Activated CD8-positive, alpha-beta T cell treated with anti-CD3 and anti-CD28 coated beads, Interleukin-2, amount 10 ng/mL, durations not matched to agents 7 days and 5 days (primary cell): ENCODE results near the gene DPYSL4. TPM values are rescaled to one million over a fixed set of nuclear protein-coding genes. Genes with fewer than 3 reads are reported as not detected.
"Not testable (repeated sequence)": the region's sequence is repeated elsewhere in the genome, so short reads cannot be mapped to it uniquely, and the experiment has no call there.

Experiments used
- ATAC-seq: fragments of 150-1000 bp; cut with Tn5 transposase; one replicate; pipeline ENCODE4 v1.10.0; 2021; ENCODE audit warnings: moderate library complexity
- CTCF ChIA-PET: fragments of 350-600 bp; sonication (Branson Sonifier 250); formaldehyde crosslinking; loops from one replicate; lab custom pipeline; 2021; ENCODE audit warnings: antibody characterized with exemption; lab: Charles Lee
- POLR2A ChIA-PET: fragments of 350-600 bp; sonication (Branson Sonifier 250); formaldehyde crosslinking; loops from one replicate; lab custom pipeline; 2021; ENCODE audit warnings: antibody characterized with exemption; lab: Charles Lee
- DNase-seq: peaks from one replicate; pipeline ENCODE4 v3.0.0-alpha.2; 2020
- H3K27ac Mint-ChIP-seq: one replicate; pipeline ENCODE4 v1.8.0; 2021; ENCODE audit warnings: mild to moderate bottlenecking, mixed read lengths
- H3K27me3 Mint-ChIP-seq: one replicate; pipeline ENCODE4 v1.8.0; 2021; ENCODE audit warnings: low read depth, mixed read lengths
- H3K36me3 Mint-ChIP-seq: one replicate; pipeline ENCODE4 v1.8.0; 2021; ENCODE audit warnings: low read depth, mixed read lengths
- H3K4me1 Mint-ChIP-seq: one replicate; pipeline ENCODE4 v1.8.0; 2021; ENCODE audit warnings: low read depth, mixed read lengths
- H3K4me3 Mint-ChIP-seq: one replicate; pipeline ENCODE4 v1.8.0; 2021; ENCODE audit warnings: mild to moderate bottlenecking, mixed read lengths
- H3K9me3 Mint-ChIP-seq: one replicate; pipeline ENCODE4 v1.8.0; 2022; ENCODE audit warnings: mixed read lengths; ENCODE audit not compliant: insufficient read depth
- total RNA-seq, 2 experiments: library from RNA; stranded (reverse); gene quantifications; one replicate each; pipeline ENCODE4 v1.2.3, GENCODE V29; 2021

Gene DPYSL4
- total RNA-seq, 2 experiments from 2014 or later, result 1.2 to 2.2 TPM

DNA sequence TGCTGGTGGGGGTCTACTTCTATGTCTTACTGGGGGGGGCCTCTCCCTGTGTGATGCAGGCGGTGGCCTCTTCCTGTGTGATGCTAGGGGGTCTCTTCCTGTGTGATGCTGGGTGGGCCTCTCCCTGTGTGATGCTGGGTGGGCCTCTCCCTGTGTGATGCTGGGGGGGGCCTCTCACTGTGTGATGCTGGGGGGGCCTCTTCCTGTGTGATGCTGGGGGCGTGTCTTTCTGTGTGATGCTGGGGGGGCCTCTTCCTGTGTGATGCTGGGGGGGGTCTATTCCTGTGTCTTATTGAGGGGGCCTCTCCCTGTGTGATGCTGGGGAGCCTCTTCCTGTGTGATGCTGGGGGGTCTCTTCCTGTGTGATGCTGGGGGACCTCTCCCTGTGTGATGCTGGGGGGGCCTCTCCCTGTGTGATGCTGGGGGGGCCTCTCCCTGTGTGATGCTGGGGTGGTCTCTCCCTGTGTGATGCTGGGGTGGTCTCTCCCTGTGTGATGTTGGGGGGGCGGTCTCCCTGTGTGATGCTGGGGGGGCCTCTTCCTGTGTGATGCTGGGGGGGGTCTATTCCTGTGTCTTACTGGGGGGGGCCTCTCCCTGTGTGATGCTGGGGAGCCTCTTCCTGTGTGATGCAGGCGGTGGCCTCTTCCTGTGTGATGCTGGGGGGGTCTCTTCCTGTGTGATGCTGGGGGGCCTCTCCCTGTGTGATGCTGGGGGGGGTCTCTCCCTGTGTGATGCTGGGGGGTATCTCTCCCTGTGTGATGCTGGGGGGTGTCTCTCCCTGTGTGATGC, 25.7 kb upstream of the DPYSL4 start:
- peak overlapping the region; percentile 77 for H3K27ac Mint-ChIP-seq
- peaks cover 34% of the 10 kb centered on the region for H3K4me1 Mint-ChIP-seq
- peak; percentile 55 for DNase-seq
- POLR2A ChIA-PET, ATAC-seq, H3K36me3 Mint-ChIP-seq, H3K27me3 Mint-ChIP-seq, H3K9me3 Mint-ChIP-seq, CTCF ChIA-PET, H3K4me3 Mint-ChIP-seq: not testable (repeated sequence)

GRCh38 chr10:132162021-132162531, 24.7 kb upstream of the DPYSL4 start:
- Mint-ChIP-seq H3K27me3 (no peaks in the 10 kb centered on the region), H3K4me3 (peak overlapping the region; percentile 48), H3K27ac (peak overlapping the region; percentile 96), H3K9me3 (no peaks in the 10 kb centered on the region), H3K36me3 (no peaks in the 10 kb centered on the region), H3K4me1 (peaks cover 39% of the 10 kb centered on the region)
- CTCF ChIA-PET, result interaction anchor here (1.0 to 1.4 kb wide), 3 partner anchors 9 to 277 kb away, joined by 3 to 6 read pairs (median 3); no protein-coding TSS in a partner anchor
- POLR2A ChIA-PET, result no interaction called here
- ATAC-seq, result peak; percentile 56
- DNase-seq, result peak; percentile 70

DNA sequence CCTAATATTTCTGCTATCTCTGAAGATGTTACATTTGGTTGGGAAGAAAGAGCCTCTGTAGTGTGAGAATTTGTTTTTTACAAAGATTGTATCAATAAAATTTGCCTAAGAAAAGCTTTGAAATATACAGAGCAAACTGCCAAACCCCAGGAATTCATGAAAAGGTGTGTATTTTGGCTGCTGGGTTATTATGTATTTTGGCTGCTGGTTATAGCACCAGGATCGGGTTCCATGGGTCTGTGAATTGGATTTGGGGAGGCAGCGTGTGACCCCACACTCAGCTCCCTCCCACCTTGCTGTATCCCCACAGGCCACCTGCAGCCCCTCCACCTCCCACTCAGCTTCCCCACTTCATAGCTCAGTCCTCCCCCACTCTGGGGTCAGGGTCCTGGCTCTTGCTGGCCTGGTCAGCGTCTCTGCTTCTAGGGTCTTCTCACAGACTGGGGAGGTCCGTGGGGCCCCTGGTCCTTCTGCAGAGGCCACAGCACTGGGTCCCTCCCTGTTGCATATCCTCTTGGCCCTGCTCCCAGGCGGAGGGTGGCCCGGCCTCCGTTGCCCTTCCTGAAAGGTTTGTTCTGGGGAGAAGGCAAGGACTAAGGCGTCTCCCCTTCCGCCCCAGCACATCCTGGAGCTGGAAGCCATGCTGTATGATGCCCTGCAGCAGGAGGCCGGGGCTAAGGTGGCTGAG, 24.0 kb upstream of the DPYSL4 start:
- no peak for ATAC-seq
- Mint-ChIP-seq H3K4me3 (peak overlapping the region; percentile 48), H3K36me3 (no peaks in the 10 kb centered on the region), H3K27me3 (no peaks in the 10 kb centered on the region), H3K9me3 (no peaks in the 10 kb centered on the region), H3K27ac (peak overlapping the region; percentile 96), H3K4me1 (peaks cover 36% of the 10 kb centered on the region)
- ChIA-PET CTCF (interaction anchor here (1.0 to 1.4 kb wide), 3 partner anchors 8 to 277 kb away, joined by 3 to 6 read pairs (median 3); no protein-coding TSS in a partner anchor), POLR2A (no interaction called here)
- DNase-seq, result no peak

DNA sequence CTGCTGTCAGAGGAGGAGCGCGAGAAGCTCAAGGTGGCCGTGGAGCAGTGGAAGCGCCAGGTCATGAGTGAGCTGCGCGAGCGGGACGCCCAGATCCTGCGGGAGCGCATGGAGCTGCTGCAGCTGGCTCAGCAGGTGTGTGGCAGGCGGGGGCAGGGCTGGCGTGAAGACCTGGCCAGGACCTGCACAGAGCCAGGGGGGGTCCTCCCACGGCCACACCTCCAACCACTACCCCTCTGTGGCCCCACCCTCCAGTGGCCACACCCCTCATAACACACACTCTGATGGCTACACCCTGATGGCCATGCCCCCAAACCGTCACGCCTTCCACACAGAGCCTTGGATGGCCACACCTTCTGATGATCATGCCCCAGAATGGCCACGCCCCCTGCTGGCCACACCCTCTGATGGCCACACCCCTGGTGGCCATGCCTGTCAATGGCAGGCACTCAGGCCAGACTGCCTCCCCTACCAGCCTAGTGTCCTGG, 23.4 kb upstream of the DPYSL4 start:
- Mint-ChIP-seq H3K4me3 (no peak overlapping the region), H3K36me3 (no peaks in the 10 kb centered on the region), H3K4me1 (peaks cover 32% of the 10 kb centered on the region), H3K9me3 (no peaks in the 10 kb centered on the region), H3K27me3 (no peaks in the 10 kb centered on the region), H3K27ac (peak overlapping the region; percentile 39)
- ChIA-PET CTCF (interaction anchor here (1.4 kb wide), 1 partner anchor 25 kb away, joined by 3 read pairs; no protein-coding TSS in a partner anchor), POLR2A (no interaction called here)
- ATAC-seq (peak; percentile 69), DNase-seq (peak; percentile 62)

DNA sequence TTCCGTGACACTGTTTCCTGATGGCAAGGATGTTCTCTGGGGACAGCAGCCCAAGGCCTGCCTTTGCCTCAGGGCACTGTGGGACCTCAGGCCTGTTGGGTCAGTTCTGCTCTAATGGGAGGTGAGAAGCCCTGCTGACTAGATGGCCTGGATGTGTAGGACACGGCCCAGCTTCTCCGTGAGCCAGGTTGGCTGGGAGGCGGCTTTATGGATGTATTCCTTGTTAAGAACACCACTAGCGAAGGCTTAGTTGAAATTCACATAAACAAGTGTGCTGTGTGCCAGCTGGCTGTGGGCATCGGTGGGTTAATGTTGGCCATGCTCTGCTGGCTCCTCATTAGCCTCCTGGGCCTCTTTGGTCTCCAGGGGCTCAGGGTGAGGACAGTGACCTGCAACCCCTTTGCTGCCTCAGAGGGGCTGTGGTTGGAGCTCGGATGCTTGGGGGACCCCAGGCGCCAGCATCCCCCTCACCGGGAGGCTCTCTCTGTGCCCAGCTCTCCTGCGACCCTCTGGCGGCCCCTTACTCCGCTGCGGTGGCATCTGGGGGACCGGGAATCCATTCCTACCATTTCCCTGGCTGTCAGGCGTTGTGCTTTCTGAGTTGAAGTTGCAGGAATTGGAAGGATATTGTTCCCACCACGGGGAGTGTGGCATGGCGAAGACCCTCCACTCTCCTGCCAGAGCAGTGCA, 22.8 kb upstream of the DPYSL4 start:
- ATAC-seq (no peak), DNase-seq (no peak)
- no peaks in the 10 kb centered on the region for H3K36me3 Mint-ChIP-seq
- peak overlapping the region; percentile 39 for H3K27ac Mint-ChIP-seq
- no peaks in the 10 kb centered on the region for H3K9me3 Mint-ChIP-seq
- POLR2A ChIA-PET, result no interaction called here
- H3K4me1 Mint-ChIP-seq, result peaks cover 30% of the 10 kb centered on the region
- no peak overlapping the region for H3K4me3 Mint-ChIP-seq
- no peaks in the 10 kb centered on the region for H3K27me3 Mint-ChIP-seq
- CTCF ChIA-PET, result no interaction called here

GRCh38 chr10:132164761-132165278, 21.9 kb upstream of the DPYSL4 start:
- Mint-ChIP-seq H3K36me3 (no peaks in the 10 kb centered on the region), H3K9me3 (no peaks in the 10 kb centered on the region), H3K27me3 (no peaks in the 10 kb centered on the region), H3K27ac (no peak overlapping the region), H3K4me1 (peaks cover 24% of the 10 kb centered on the region), H3K4me3 (no peak overlapping the region)
- POLR2A ChIA-PET, result no interaction called here
- DNase-seq (no peak), ATAC-seq (no peak)
- CTCF ChIA-PET, result no interaction called here

- Mint-ChIP-seq H3K4me3 (no peak overlapping the region), H3K36me3 (no peaks in the 10 kb centered on the region), H3K9me3 (no peaks in the 10 kb centered on the region), H3K4me1 (peaks cover 24% of the 10 kb centered on the region), H3K27ac (no peak overlapping the region), H3K27me3 (no peaks in the 10 kb centered on the region)
- ATAC-seq (no peak), DNase-seq (no peak)
- ChIA-PET CTCF (no interaction called here), POLR2A (no interaction called here)
Observed at GRCh38 chr10:132165416-132165980, 21.2 kb upstream of the DPYSL4 start.

GRCh38 chr10:132166216-132166950, 20.4 kb upstream of the DPYSL4 start:
- Mint-ChIP-seq H3K27me3 (no peaks in the 10 kb centered on the region), H3K4me3 (no peak overlapping the region), H3K9me3 (no peaks in the 10 kb centered on the region), H3K4me1 (peaks cover 24% of the 10 kb centered on the region), H3K36me3 (no peaks in the 10 kb centered on the region), H3K27ac (no peak overlapping the region)
- no peak for ATAC-seq
- ChIA-PET POLR2A (no interaction called here), CTCF (no interaction called here)
- DNase-seq, result no peak

- H3K4me1 Mint-ChIP-seq, result peaks cover 19% of the 10 kb centered on the region
- no peak overlapping the region for H3K4me3 Mint-ChIP-seq
- POLR2A ChIA-PET, result interaction anchor here (0.6 kb wide), 1 partner anchor 1487 kb away, joined by 3 read pairs; no protein-coding TSS in a partner anchor
- CTCF ChIA-PET, result no interaction called here
- no peaks in the 10 kb centered on the region for H3K36me3 Mint-ChIP-seq
- ATAC-seq (no peak), DNase-seq (no peak)
- H3K27me3 Mint-ChIP-seq, result no peaks in the 10 kb centered on the region
- no peak overlapping the region for H3K27ac Mint-ChIP-seq
- H3K9me3 Mint-ChIP-seq, result no peaks in the 10 kb centered on the region
Observed at GRCh38 chr10:132167041-132167674, 19.6 kb upstream of the DPYSL4 start.

- CTCF ChIA-PET, result no interaction called here
- POLR2A ChIA-PET, result interaction anchor here (0.6 kb wide), 1 partner anchor 1488 kb away, joined by 3 read pairs; no protein-coding TSS in a partner anchor
- Mint-ChIP-seq H3K36me3 (no peaks in the 10 kb centered on the region), H3K27me3 (peaks cover 3% of the 10 kb centered on the region), H3K4me1 (peaks cover 11% of the 10 kb centered on the region), H3K27ac (no peak overlapping the region), H3K4me3 (no peak overlapping the region), H3K9me3 (no peaks in the 10 kb centered on the region)
- ATAC-seq (no peak), DNase-seq (no peak)
Observed at GRCh38 chr10:132167976-132168375, 18.8 kb upstream of the DPYSL4 start.
